Measurements from ENCODE around the gene TNNI2. TPM values are rescaled to one million over a fixed set of nuclear protein-coding genes. Genes with fewer than 3 reads are reported as not detected.

TNNI2 gene
- total and polyA plus RNA-seq, 5 donors from 2014 or later, result not detected

- Mint-ChIP-seq H3K4me1 (peaks cover 0 to 73% (median 27%) of the 10 kb centered on the region in 4 donors), H3K27ac (peak overlapping the region; percentile 96 to 99 (median 99)), H3K27me3 (peaks cover 7% of the 10 kb centered on the region), H3K4me3 (peak overlapping the region; percentile 99 to 100 (median 100)), H3K36me3 (peaks cover 4% of the 10 kb centered on the region), H3K9me3 (no peaks in the 10 kb centered on the region)
- DNase-seq (no peak), ATAC-seq (ENCODE audit: low read depth in 2 of 2) (no peak)
- H3K27me3 ChIP-seq (ENCODE audit: control insufficient read depth, insufficient read depth, low read length), result no peaks in the 10 kb centered on the region
- H3K4me1 ChIP-seq (ENCODE audit: control insufficient read depth, insufficient read depth, low read length, poor library complexity, severe bottlenecking), result peaks cover 88% of the 10 kb centered on the region
- H3K27ac ChIP-seq (ENCODE audit: insufficient read depth, low read length, poor library complexity, severe bottlenecking), result peak overlapping the region; percentile 84
- H3K36me3 ChIP-seq (ENCODE audit: control insufficient read depth, insufficient read depth, low read length), result peaks cover 2% of the 10 kb centered on the region
- no peaks in the 10 kb centered on the region for H3K9me3 ChIP-seq (ENCODE audit: control insufficient read depth in 2 of 2, low read length in 2 of 2)
- H3K4me3 ChIP-seq (ENCODE audit: low read depth, low read length), result peak overlapping the region; percentile 81
These were observed 13.6 kb downstream of the TNNI2 start for GRCh38 chr11:1852271-1852876.

GRCh38 chr11:1852877-1853276 lies 14.1 kb downstream of the TNNI2 start, which contains the start of gene LSP1:
TSS of gene LSP1 (plus strand) at chr11:1853084. CDS start at chr11:1853145, 61 bp downstream.
- Histone ChIP-seq H3K27ac (ENCODE audit: insufficient read depth, low read length, poor library complexity, severe bottlenecking) (peak within 1 kb of the TSS; percentile 84), H3K4me1 (ENCODE audit: control insufficient read depth, insufficient read depth, low read length, poor library complexity, severe bottlenecking) (peaks cover 88% of the 10 kb centered on the region), H3K36me3 (ENCODE audit: control insufficient read depth, insufficient read depth, low read length) (peaks cover 3% of the 10 kb centered on the region), H3K27me3 (ENCODE audit: control insufficient read depth, insufficient read depth, low read length) (no peaks in the 10 kb centered on the region), H3K9me3 (ENCODE audit: control insufficient read depth in 2 of 2, low read length in 2 of 2) (no peaks in the 10 kb centered on the region), H3K4me3 (ENCODE audit: low read depth, low read length) (peak within 1 kb of the TSS; percentile 81)
- ATAC-seq (ENCODE audit: low read depth in 2 of 2) (peak; percentile 71 to 77), DNase-seq (peak; percentile 65 to 97 (median 86))
- H3K27ac Mint-ChIP-seq, result peak within 1 kb of the TSS; percentile 96 to 99 (median 99)
- peak within 1 kb of the TSS; percentile 99 to 100 (median 100) for H3K4me3 Mint-ChIP-seq
- peaks cover 4% of the 10 kb centered on the region for H3K36me3 Mint-ChIP-seq
- H3K27me3 Mint-ChIP-seq, result peaks cover 7% of the 10 kb centered on the region
- peaks cover 0 to 74% (median 27%) of the 10 kb centered on the region in 4 donors for H3K4me1 Mint-ChIP-seq
- H3K9me3 Mint-ChIP-seq, result no peaks in the 10 kb centered on the region

GRCh38 chr11:1853376-1854131 lies 14.8 kb downstream of the TNNI2 start:
- H3K4me1 Mint-ChIP-seq, result peaks cover 0 to 77% (median 29%) of the 10 kb centered on the region in 4 donors
- Histone ChIP-seq H3K4me1 (ENCODE audit: control insufficient read depth, insufficient read depth, low read length, poor library complexity, severe bottlenecking) (peaks cover 88% of the 10 kb centered on the region), H3K4me3 (ENCODE audit: low read depth, low read length) (peak overlapping the region; percentile 81), H3K27me3 (ENCODE audit: control insufficient read depth, insufficient read depth, low read length) (no peaks in the 10 kb centered on the region), H3K36me3 (ENCODE audit: control insufficient read depth, insufficient read depth, low read length) (peaks cover 3% of the 10 kb centered on the region), H3K9me3 (ENCODE audit: control insufficient read depth in 2 of 2, low read length in 2 of 2) (no peaks in the 10 kb centered on the region), H3K27ac (ENCODE audit: insufficient read depth, low read length, poor library complexity, severe bottlenecking) (peak overlapping the region; percentile 84)
- peak in 2 of 3 donors; percentile 27 to 49 for DNase-seq
- peaks cover 7% of the 10 kb centered on the region for H3K27me3 Mint-ChIP-seq
- peak overlapping the region; percentile 96 to 99 (median 99) for H3K27ac Mint-ChIP-seq
- peaks cover 4% of the 10 kb centered on the region for H3K36me3 Mint-ChIP-seq
- ATAC-seq (ENCODE audit: low read depth in 2 of 2), result no peak
- no peaks in the 10 kb centered on the region for H3K9me3 Mint-ChIP-seq
- peak overlapping the region; percentile 99 to 100 (median 100) for H3K4me3 Mint-ChIP-seq

- peak overlapping the region; percentile 61 for H3K27ac ChIP-seq (ENCODE audit: insufficient read depth, low read length, poor library complexity, severe bottlenecking)
- H3K9me3 ChIP-seq (ENCODE audit: control insufficient read depth in 2 of 2, low read length in 2 of 2), result no peaks in the 10 kb centered on the region
- H3K4me1 ChIP-seq (ENCODE audit: control insufficient read depth, insufficient read depth, low read length, poor library complexity, severe bottlenecking), result peaks cover 88% of the 10 kb centered on the region
- Mint-ChIP-seq H3K9me3 (no peaks in the 10 kb centered on the region), H3K4me1 (peaks cover 0 to 74% (median 30%) of the 10 kb centered on the region in 4 donors), H3K27ac (peak overlapping the region; percentile 96 to 99 (median 99)), H3K4me3 (peak overlapping the region; percentile 99 to 100 (median 100)), H3K27me3 (peaks cover 7% of the 10 kb centered on the region), H3K36me3 (peaks cover 4% of the 10 kb centered on the region)
- H3K4me3 ChIP-seq (ENCODE audit: low read depth, low read length), result peak overlapping the region; percentile 81
- no peaks in the 10 kb centered on the region for H3K27me3 ChIP-seq (ENCODE audit: control insufficient read depth, insufficient read depth, low read length)
- peak in 1 of 3 donors; percentile 35 for DNase-seq
- peaks cover 3% of the 10 kb centered on the region for H3K36me3 ChIP-seq (ENCODE audit: control insufficient read depth, insufficient read depth, low read length)
- no peak for ATAC-seq (ENCODE audit: low read depth in 2 of 2)
These were observed 15.6 kb downstream of the TNNI2 start for GRCh38 chr11:1854132-1854948.

- Histone ChIP-seq H3K36me3 (ENCODE audit: control insufficient read depth, insufficient read depth, low read length) (peaks cover 3% of the 10 kb centered on the region), H3K9me3 (ENCODE audit: control insufficient read depth in 2 of 2, low read length in 2 of 2) (no peaks in the 10 kb centered on the region), H3K27ac (ENCODE audit: insufficient read depth, low read length, poor library complexity, severe bottlenecking) (peak overlapping the region; percentile 61), H3K27me3 (ENCODE audit: control insufficient read depth, insufficient read depth, low read length) (no peaks in the 10 kb centered on the region), H3K4me3 (ENCODE audit: low read depth, low read length) (peak overlapping the region; percentile 26), H3K4me1 (ENCODE audit: control insufficient read depth, insufficient read depth, low read length, poor library complexity, severe bottlenecking) (peaks cover 86% of the 10 kb centered on the region)
- H3K9me3 Mint-ChIP-seq, result no peaks in the 10 kb centered on the region
- H3K27ac Mint-ChIP-seq, result peak overlapping the region; percentile 23 to 63 (median 59)
- DNase-seq, result peak in 1 of 3 donors; percentile 31
- ATAC-seq (ENCODE audit: low read depth in 2 of 2), result no peak
- H3K4me3 Mint-ChIP-seq, result peak overlapping the region; percentile 99 to 100 (median 100)
- peaks cover 0 to 65% (median 26%) of the 10 kb centered on the region in 4 donors for H3K4me1 Mint-ChIP-seq
- peaks cover 7% of the 10 kb centered on the region for H3K27me3 Mint-ChIP-seq
- peaks cover 4% of the 10 kb centered on the region for H3K36me3 Mint-ChIP-seq
These were observed 16.4 kb downstream of the TNNI2 start for GRCh38 chr11:1854949-1855885.

GRCh38 chr11:1855886-1856265 lies 17.1 kb downstream of the TNNI2 start:
- peaks cover 85% of the 10 kb centered on the region for H3K4me1 ChIP-seq (ENCODE audit: control insufficient read depth, insufficient read depth, low read length, poor library complexity, severe bottlenecking)
- H3K4me3 Mint-ChIP-seq, result peak overlapping the region; percentile 99 to 100 (median 100)
- peaks cover 3% of the 10 kb centered on the region for H3K36me3 ChIP-seq (ENCODE audit: control insufficient read depth, insufficient read depth, low read length)
- peaks cover 4% of the 10 kb centered on the region for H3K36me3 Mint-ChIP-seq
- H3K9me3 ChIP-seq (ENCODE audit: control insufficient read depth in 2 of 2, low read length in 2 of 2), result no peaks in the 10 kb centered on the region
- peaks cover 3% of the 10 kb centered on the region for H3K27me3 Mint-ChIP-seq
- no peaks in the 10 kb centered on the region for H3K9me3 Mint-ChIP-seq
- H3K27me3 ChIP-seq (ENCODE audit: control insufficient read depth, insufficient read depth, low read length), result no peaks in the 10 kb centered on the region
- DNase-seq, result no peak
- H3K27ac ChIP-seq (ENCODE audit: insufficient read depth, low read length, poor library complexity, severe bottlenecking), result peak overlapping the region; percentile 61
- H3K4me3 ChIP-seq (ENCODE audit: low read depth, low read length), result no peak overlapping the region
- H3K4me1 Mint-ChIP-seq, result peaks cover 0 to 58% (median 23%) of the 10 kb centered on the region in 4 donors
- no peak for ATAC-seq (ENCODE audit: low read depth in 2 of 2)
- H3K27ac Mint-ChIP-seq, result peak overlapping the region; percentile 23 to 82 (median 63)

Data from CD4-positive, CD25-positive, alpha-beta regulatory T cell (primary cell).